H1 (cell line): Measurements from ENCODE around the gene ALPK3. TPM values are rescaled to one million over a fixed set of nuclear protein-coding genes. Genes with fewer than 3 reads are reported as not detected.

Source experiments
- polyA plus RNA-seq, 7 experiments: library from polyadenylated mRNA; depleted of rRNA in 3 of 7; stranded (reverse) in 5 of 7; unstranded in 2 of 7; fragments of >200 nt in 5 of 7; fragments of 200-250 nt in 2 of 7; gene quantifications; 1 replicate in 5 of 7; 2 replicates in 1 of 7; 4 replicates in 1 of 7; pipeline versions ENCODE4 v1.2.1 to v1.2.3, GENCODE V29; 2011 to 2013; ENCODE audit warnings: missing spikeins in 2 of 7, mixed read lengths in 2 of 7
- total RNA-seq: library from RNA; stranded (reverse); fragmentation: NEBNext Ultra II Directional; extraction: Animal tissue kit (Norgen Biotek cat#: 25700); gene quantifications from 2 replicates; pipeline ENCODE4 v1.2.1, GENCODE V29; 2021
- TF ChIP-seq, protein P1 (sequence below): IDR thresholded peaks from 2 replicates; pipeline ENCODE4 v1.6.1; 2012; ENCODE audit warnings: low read length, inconsistent platforms

Gene ALPK3
- total and polyA plus RNA-seq, 2 of the 8 experiments (the other 6 are each of a cell fraction or from before 2014, with no cell fraction given), result 4.4 to 19.2 TPM

DNA sequence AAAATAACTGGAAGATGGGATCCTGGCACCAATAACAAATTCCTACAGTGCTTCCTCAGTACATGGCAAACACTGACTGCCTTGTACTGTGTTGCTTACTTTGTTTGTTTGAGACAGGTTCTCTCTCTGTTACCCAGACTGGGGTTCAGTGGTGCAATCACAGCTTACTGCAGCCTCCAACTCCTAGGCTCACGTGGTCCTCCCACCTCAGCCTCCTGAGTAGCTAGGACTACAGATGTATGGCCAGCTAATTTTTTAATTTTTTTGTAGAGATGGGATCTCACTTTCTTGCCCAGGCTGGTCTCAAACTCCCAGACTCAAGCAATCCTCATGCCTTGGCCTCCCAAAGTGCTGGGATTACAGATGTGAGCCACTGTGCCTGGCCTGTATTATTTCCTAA lies 3.7 kb upstream of the ALPK3 start (continued):
- TF ChIP-seq, protein P1, sequence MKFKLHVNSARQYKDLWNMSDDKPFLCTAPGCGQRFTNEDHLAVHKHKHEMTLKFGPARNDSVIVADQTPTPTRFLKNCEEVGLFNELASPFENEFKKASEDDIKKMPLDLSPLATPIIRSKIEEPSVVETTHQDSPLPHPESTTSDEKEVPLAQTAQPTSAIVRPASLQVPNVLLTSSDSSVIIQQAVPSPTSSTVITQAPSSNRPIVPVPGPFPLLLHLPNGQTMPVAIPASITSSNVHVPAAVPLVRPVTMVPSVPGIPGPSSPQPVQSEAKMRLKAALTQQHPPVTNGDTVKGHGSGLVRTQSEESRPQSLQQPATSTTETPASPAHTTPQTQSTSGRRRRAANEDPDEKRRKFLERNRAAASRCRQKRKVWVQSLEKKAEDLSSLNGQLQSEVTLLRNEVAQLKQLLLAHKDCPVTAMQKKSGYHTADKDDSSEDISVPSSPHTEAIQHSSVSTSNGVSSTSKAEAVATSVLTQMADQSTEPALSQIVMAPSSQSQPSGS, result no peak
